Heart left ventricle (tissue), 13 donors: ENCODE data around the gene C2CD2L.
A peak's percentile ranks its signal among the peaks of the same experiment; 100 is the strongest.

Experiments
- CTCF ChIP-seq, 12 donors: fragments of 200-600 bp; sonication (generic) in 4 of 12; IDR thresholded peaks; one replicate each; pipeline versions ENCODE4 v1.5.0 to v1.8.0; 2018 to 2022; ENCODE audit warnings: antibody characterized with exemption in 12 of 12, mild to moderate bottlenecking in 5 of 12
- POLR2A ChIP-seq, 2 donors: fragments of 450-650 bp; IDR thresholded peaks; one replicate each; pipeline ENCODE4 v1.6.1; 2017; ENCODE audit warnings: antibody characterized with exemption in 2 of 2, mild to moderate bottlenecking in 2 of 2, moderate library complexity in 2 of 2
- donor health status: ischemic (EF 13 %, LVEDD 7.1; RV severe dilation, severe dysfunction).
- donor health status: DM: no; HTN: yes; CAD: no.
- donor health status: DM: no; HTN: no; CAD: no.
- donor health status: ischemic (EF 25% LVEDD 6.9; RV normal size, moderate dysfunction).
- donor health status: ischemic (EF 25% LVEDD 5.7; RV mildly dilated, moderate dysfunction).
- donor health status: ischemic (EF 35%, LVEDD 5.7; RV mildly dilated, moderate dysfunction).
- donor health status: nonischemic (EF 11% LVEDD 7.7; RV severe dilation, severe dysfunction).
- donor health status: DM: yes; HTN: yes; CAD: no.
- donor health status: PGD.
- donor health status: ischemic (EF 29% LVEDD 5.4; RV normal size, mild dysfunction).
- donor health status: nonischemic (EF 23%, LVEDD 6.1; RV moderate dilation, normal function).

GRCh38 chr11:119084663-119085436 is 22.3 kb upstream of the C2CD2L start, which contains the start of gene HMBS:
- no peak for TF ChIP-seq CTCF (IDR thresholded peaks at IDR 0.05)
- TF ChIP-seq POLR2A (IDR thresholded peaks at IDR 0.05): peak in 1 of 2 donors; percentile 47
